Loucy (cell line): ENCODE measurements around the gene BBOX1.

Experiments
- CTCF ChIP-seq: fragments of 200-600 bp; sonication (generic); conservative IDR thresholded peaks from 2 replicates; pipeline ENCODE4 v1.5.1; 2014; ENCODE audit warnings: mild to moderate bottlenecking, antibody characterized with exemption, low read length
- EZH2phosphoT487 ChIP-seq: fragments of 200-600 bp; IDR thresholded peaks from 2 replicates; pipeline ENCODE4 v1.6.1; 2018; ENCODE audit warnings: antibody characterized with exemption, mild to moderate bottlenecking, moderate library complexity, borderline replicate concordance

GRCh38 chr11:27141576-27141975, 101.0 kb downstream of the BBOX1 start:
- TF ChIP-seq CTCF = no peak
- TF ChIP-seq EZH2phosphoT487 = no peak
